Bone marrow (tissue), 2 donors: Measurements from ENCODE around the gene FOXP1.
A peak's percentile ranks its signal among the peaks of the same experiment; 100 is the strongest.

ENCODE experiments used
- DNase-seq, 2 donors: peaks; one replicate each; lab custom pipeline; 2025; lab: John Stamatoyannopoulos, UW

Gene FOXP1

GRCh38 chr3:71101014-71101413 is 482.5 kb downstream of the FOXP1 start:
- no peak for DNase-seq

DNA sequence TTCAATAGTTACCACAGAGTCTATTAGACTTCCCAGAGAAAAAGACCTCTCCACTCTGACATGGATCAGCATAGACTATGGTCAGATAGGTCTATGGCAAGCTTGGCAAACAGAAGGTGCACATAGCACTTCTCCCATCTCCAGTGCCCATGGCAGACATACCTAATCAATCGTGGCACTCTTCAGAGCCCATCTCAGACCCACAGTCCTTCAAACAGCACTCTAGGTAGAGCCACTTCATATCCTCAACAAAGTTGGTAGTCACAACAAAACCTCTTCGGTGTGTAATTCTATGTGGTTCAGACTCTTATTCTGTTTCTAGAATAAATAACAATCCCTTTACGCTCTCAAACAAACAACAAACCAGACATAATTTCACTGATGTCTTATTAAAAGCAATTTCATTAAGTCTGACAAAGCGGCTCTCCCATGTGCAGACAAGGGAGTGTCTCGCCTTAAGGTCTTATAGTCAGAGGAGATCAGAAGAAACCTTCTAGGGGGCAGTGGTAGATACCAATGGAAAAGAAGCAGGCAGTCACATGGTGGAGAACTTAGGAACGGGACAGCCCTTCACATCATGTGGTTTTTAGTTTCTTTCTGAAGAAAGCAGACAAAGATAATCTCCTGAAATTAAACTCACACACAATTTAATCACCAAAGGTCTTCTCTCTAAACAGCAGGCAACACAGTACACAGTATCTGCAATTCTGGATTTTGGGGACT is 483.4 kb downstream of the FOXP1 start:
- DNase-seq = no peak

- DNase-seq = no peak
These were observed 486.0 kb downstream of the FOXP1 start for GRCh38 chr3:71097557-71097956.

DNA sequence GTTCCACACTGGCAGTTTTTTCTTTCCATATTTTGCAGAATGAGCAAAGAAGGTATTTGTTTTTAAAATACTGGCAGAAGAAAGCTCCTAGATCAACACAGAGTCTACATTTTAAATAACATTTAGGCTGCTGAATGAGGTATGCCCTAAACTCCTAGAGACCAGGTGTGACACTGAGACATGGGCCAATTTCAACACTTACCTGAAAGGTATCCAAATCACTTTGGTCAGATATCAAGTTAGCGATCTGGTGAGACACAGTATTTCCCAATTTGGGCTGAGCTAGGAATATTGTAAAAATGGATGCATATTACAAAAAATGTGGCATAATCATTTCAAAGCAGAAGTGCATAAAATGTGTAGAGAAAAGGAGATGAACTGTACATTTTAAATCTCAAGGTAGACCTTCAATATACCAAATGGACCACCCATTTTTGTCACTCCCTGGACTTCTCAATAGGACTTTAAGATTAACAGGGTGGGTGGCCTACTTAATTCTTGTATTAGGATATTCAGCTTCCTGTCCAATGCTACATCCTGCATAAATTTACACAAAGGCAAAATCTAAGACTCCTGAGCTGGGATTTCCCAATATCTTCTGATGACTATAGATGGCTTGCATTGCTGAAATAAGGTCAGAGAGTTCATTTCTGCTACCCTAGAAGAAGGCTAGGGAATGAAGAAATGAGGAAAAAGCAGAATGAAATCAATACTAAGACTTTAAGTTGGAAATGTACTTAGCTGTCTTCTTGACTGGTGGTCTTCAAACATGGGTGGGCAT is 487.8 kb downstream of the FOXP1 start:
- DNase-seq = no peak

GRCh38 chr3:71094658-71095209 is 488.8 kb downstream of the FOXP1 start:
- DNase-seq = no peak

DNA sequence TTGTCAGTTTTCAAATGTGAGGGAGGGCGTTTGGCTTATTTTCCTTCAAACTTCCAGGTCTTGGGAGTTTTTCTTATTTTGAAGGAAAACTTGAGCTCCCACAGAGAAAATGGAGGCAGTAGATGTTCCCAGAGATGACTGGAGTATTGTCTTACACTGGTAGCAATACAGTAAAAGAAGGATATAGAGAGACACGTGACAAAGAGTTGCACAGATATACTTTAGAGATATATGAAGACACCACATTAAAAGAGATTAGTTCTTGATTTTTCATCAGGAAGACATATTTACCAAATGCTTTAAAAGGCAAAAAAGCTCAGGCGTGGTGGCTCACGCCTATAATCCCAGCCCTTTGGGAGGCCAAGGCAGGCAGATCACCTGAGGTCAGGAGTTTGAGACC is 490.9 kb downstream of the FOXP1 start:
- no peak for DNase-seq

DNA sequence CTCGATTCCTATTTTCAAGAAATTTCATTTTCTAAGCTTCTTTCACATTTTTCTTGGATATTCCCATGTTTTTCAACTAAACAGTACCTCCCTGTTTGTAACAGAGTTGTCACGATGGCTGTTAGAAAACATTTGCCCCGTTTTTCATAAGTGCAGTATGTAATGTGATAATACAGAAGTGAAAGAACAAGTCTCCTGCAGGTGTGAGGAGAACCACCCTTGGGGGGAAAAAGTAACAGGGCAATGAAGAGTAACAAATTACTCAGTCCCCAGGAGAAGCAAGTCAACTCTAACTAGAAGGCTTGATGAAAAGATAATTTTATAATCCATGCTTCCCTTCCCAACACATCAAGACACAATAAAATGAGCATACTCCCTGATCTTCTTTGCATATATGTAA is 493.3 kb downstream of the FOXP1 start:
- DNase-seq = no peak

- DNase-seq = no peak
These were observed 494.2 kb downstream of the FOXP1 start for GRCh38 chr3:71089271-71089847.

- DNase-seq = no peak
These were observed 494.8 kb downstream of the FOXP1 start for GRCh38 chr3:71088742-71089141.

GRCh38 chr3:71088019-71088708 is 495.4 kb downstream of the FOXP1 start:
- no peak for DNase-seq

DNA sequence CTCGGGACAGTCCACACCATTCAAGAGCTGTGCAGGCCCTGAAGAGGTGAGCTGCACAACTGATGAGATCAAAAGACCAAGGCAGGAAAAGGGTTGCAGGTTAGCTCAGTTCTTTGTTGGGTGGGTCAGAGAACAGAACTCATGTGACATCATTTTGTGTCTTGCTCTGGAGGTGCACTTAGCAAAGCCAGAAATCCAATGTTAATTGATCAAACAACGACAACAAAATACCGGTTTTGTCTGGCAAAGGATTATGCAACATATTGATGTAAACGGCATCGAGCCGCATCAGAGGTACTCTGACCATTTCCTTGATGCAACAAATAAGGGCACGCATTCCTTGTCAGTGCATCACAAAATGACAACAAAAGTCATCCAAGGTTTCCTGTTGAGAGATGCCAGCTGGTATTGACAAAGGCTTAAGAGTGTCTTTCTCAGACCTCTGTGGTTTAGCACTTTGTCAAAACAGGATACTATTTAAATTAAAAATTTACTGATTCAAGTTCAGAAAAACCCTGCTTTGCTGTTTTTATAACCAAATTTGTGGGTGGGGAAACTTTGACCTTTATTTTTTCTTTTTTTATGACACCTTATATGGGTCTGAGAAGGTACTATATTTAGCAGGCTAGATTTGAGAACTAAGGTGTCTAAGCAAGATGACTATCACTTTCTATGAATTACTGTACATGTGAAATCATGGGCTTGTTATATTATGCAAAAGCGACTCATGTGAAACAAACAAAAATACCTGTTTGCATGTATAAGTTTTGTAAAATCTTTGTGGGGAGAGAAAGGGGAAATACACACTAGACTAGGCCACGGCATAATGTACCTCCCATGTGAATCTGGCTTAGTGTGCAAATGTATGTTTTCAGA is 496.1 kb downstream of the FOXP1 start:
- DNase-seq = no peak

- no peak for DNase-seq
These were observed 496.8 kb downstream of the FOXP1 start for GRCh38 chr3:71086777-71087142.

GRCh38 chr3:71083726-71084131 is 499.8 kb downstream of the FOXP1 start:
- DNase-seq = no peak

DNA sequence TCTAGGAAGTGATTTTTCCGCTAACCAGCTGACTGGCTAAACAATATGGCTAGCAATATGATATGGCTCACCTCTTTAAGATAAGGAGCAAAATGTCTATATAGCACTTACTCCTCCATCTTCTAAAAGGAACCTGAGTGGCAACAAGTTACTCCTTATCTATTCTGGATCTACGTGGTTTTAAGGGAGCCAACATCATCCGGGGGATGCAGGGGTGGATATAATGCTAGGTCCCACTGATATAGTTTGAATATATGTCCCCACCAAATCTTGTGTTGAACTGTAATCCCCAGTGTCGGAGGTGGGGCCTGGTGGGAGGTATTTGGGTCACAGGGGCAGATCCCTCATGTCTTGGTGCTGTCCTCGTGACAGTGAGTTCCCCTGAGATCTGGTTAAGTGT is 500.7 kb downstream of the FOXP1 start:
- DNase-seq = no peak

- peak in 1 of 2 donors; percentile 4 for DNase-seq
These were observed 502.9 kb downstream of the FOXP1 start for GRCh38 chr3:71080517-71081083.

- no peak for DNase-seq
These were observed 504.6 kb downstream of the FOXP1 start for GRCh38 chr3:71078723-71079525.

GRCh38 chr3:71078199-71078598 is 505.3 kb downstream of the FOXP1 start:
- no peak for DNase-seq

- no peak for DNase-seq
These were observed 506.5 kb downstream of the FOXP1 start for GRCh38 chr3:71077070-71077469.

GRCh38 chr3:71076361-71077002 is 507.0 kb downstream of the FOXP1 start:
- DNase-seq = no peak

- no peak for DNase-seq
These were observed 508.0 kb downstream of the FOXP1 start for GRCh38 chr3:71075494-71075893.
